ENCODE data around the gene ZCCHC24. TPM values are rescaled to one million over a fixed set of nuclear protein-coding genes. Genes with fewer than 3 reads are reported as not detected.

The ZCCHC24 gene
- 38.8 and 56.0 TPM in 2 replicates for total RNA-seq (ENCODE audit: low replicate concordance)

DNA sequence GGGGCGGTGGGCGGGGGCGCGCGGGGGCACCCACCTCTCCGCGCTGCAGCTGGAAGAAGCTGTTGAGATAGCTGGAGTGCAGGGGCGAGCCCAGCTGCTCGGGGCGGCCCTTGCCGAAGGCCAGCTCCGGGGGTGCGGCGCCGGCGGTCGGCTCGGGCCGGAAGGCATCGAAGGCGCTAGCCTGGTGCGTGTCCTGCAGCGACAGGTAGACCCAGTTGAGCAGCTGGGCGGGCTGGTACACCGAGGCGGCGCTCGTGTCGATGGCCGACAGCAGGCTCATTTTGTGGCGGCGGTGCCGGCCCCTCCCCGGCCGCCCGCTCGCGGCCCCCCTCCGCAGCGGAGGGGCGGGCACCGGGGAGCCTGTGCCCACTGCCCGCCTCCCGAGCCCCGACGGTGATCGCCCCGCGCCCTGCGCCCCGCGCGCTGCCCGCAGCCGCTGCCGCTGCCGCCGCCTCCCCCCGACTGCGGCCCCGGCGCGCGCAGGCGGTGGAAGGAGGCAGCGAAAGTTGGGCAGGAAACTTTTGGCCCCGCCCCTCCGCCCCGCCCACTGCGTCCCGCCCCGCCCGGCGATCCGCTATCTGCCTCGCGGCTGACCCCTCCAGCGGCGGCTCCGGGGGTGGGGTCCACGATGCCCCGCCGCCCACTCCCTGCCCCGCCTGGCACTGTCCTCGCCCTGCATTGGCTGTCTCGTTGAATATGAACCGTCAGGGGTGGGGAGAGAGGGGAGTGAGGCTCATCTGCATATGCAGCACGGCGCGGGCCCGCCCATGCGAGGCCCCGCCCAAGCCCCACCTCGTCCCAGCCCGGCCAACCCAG, at the start of gene ZCCHC24:
TSS of gene ZCCHC24 (minus strand) at position 464 of the 816 bp plus-strand sequence. CDS start at position 280, 184 bp downstream.
- TF ChIP-seq, protein P1, sequence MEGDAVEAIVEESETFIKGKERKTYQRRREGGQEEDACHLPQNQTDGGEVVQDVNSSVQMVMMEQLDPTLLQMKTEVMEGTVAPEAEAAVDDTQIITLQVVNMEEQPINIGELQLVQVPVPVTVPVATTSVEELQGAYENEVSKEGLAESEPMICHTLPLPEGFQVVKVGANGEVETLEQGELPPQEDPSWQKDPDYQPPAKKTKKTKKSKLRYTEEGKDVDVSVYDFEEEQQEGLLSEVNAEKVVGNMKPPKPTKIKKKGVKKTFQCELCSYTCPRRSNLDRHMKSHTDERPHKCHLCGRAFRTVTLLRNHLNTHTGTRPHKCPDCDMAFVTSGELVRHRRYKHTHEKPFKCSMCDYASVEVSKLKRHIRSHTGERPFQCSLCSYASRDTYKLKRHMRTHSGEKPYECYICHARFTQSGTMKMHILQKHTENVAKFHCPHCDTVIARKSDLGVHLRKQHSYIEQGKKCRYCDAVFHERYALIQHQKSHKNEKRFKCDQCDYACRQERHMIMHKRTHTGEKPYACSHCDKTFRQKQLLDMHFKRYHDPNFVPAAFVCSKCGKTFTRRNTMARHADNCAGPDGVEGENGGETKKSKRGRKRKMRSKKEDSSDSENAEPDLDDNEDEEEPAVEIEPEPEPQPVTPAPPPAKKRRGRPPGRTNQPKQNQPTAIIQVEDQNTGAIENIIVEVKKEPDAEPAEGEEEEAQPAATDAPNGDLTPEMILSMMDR (IDR thresholded peaks at IDR 0.05; ENCODE audit: insufficient read depth, low read length): no peak
- peak; percentile 98 for DNase-seq (ENCODE audit: low read depth)
- peak within 1 kb of the TSS; percentile 93 for H3K4me3 ChIP-seq (ENCODE audit: low read depth, low read length)

DNA sequence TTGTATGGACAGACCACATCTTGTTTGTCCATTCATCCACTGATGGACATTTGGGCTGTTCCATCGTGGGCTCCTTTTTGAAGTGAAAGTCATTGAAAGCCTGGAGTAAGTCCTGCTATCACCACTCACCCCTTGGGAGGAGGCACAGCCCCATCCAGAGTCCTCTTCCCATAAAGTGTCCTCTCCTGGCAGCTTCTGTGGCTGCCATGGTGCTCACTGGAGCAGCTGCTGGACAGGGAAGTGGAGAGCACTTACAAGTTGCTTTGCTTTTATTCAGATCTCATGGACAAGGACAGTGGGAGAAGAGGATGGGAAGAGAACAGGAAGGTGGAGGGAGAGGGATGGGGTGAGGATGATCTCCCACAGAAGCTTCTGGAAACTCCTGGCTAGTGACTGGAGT, 48.4 kb upstream of the ZCCHC24 start:
- H3K4me3 ChIP-seq (ENCODE audit: low read depth, low read length): no peak overlapping the region
- TF ChIP-seq, protein P1 (IDR thresholded peaks at IDR 0.05; ENCODE audit: insufficient read depth, low read length): no peak
- no peak for DNase-seq (ENCODE audit: low read depth)

DNA sequence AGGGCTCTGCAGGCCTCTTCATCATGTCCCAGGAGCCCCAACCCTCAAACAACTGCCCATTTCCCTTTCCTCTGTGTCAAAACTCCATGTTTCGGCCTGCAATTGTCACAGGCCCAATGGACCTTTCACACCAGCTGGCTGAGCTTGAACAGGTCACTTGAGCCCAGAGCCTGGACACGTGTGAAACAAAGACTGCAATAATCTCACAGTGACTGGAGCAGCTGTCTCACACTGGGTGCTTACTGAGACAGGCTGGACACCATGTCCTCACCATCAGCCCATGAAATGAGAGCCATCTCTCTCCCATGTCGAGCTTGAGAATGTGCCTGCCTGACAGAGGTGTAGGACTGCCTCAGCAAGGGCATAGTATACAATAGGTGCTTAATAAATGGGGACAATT, 47.4 kb upstream of the ZCCHC24 start:
- TF ChIP-seq, protein P1 (IDR thresholded peaks at IDR 0.05; ENCODE audit: insufficient read depth, low read length): no peak
- H3K4me3 ChIP-seq (ENCODE audit: low read depth, low read length): no peak overlapping the region
- no peak for DNase-seq (ENCODE audit: low read depth)

DNA sequence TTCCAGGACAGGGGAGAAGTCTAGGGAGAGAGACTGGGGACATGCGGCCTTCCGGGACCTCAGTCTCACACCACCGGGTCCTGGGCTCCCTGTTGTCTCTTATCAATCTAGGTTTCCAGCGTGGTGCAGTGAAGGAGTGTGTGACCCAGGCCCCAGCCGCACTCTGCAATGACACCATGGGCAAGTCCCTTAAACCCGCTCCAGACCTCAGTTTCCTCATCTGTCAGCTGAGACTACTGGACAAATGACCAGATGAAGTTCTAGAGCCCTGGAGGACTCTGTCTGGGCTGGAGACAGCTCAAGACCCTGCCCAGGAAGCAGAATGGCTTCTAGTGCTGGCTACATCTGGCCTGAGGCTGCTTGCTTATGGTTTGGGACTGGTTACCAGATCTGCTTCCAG, 46.8 kb upstream of the ZCCHC24 start:
- TF ChIP-seq, protein P1 (IDR thresholded peaks at IDR 0.05; ENCODE audit: insufficient read depth, low read length): no peak
- H3K4me3 ChIP-seq (ENCODE audit: low read depth, low read length): no peak overlapping the region
- DNase-seq (ENCODE audit: low read depth): no peak

DNA sequence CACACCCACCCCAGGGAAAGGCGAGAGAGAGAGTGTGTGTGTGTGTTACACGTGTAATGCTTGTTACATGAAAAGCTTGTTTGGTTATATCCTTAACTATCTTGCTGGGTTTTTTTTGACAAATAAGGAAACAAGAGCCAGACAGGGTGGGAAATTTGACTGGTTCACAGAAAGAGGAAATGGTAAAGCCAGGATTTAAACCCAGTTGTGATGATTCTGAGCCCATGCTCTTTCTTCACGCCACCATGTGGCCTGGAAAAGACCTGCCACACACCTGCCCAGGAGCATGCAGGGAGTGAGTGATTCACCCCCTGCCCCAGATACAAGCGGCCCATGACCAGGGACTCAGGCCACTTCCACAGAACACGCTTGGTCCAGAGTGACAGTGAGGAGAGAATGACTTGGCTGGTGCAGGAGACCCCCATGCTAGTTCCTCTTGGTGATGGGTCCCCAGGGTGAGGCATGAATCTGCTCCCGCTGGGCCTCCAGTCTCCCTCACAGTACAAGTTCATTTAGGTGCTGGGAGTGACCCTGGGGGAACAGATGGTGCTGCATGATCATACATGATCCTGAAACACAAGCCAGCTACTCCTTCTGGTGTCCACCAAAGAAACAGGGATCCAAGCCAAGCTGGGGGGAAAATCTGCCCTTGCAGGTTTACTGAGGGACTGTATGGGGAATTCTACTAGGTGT, 45.9 kb upstream of the ZCCHC24 start:
- TF ChIP-seq, protein P1 (IDR thresholded peaks at IDR 0.05; ENCODE audit: insufficient read depth, low read length): no peak
- DNase-seq (ENCODE audit: low read depth): no peak

DNA sequence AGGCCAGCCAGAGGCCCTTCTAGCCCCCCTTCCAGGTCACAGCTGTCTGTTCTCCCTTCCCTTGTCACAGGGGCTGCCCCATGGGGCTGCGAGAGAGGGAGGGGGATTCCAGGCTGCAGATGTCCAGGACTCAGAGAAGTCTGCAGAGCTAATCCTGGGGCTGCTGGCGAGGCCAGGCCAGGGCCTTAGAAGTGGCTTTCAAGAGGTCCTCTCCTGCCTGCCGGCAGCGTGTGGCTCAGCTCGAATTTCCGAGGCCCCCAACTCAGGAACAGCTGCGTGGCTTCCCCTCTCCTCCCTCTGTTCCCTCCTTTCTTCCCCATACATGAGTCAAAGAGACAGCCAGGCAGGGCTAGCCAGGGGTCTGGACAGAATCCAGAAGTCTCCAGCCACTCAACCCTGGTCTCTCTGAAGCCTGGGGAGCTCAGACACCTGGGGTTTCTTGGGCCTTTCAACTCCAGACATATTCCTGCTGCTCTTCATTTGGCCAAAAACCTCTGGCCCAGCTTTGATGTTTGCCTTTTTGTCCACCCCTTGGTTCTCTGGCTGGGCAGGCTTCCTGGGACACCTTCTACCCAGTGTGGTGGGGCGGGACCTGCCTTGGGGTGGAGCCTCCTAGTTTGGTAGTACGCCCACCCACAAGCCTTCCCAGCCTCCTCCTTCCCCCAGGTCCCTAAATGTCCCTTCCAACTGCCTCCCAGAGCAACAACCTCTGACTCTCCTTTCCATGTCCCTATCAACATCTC, 45.1 kb upstream of the ZCCHC24 start:
- TF ChIP-seq, protein P1 (IDR thresholded peaks at IDR 0.05; ENCODE audit: insufficient read depth, low read length): no peak
- peak; percentile 62 for DNase-seq (ENCODE audit: low read depth)
- H3K4me3 ChIP-seq (ENCODE audit: low read depth, low read length): no peak overlapping the region

More for the DNA sequence above, 45.9 kb upstream of the ZCCHC24 start:
- no peak overlapping the region for H3K4me3 ChIP-seq (ENCODE audit: low read depth, low read length)
